Activated CD8-positive, alpha-beta memory T cell treated with anti-CD3 and anti-CD28 coated beads, Interleukin-2, amount 10 ng/mL, durations not matched to agents 7 days and 5 days (primary cell): ENCODE data around the gene PRDX2. TPM values are rescaled to one million over a fixed set of nuclear protein-coding genes. Genes with fewer than 3 reads are reported as not detected.

Experiments used
- ATAC-seq: fragments of 150-1000 bp; cut with Tn5 transposase; one replicate; pipeline ENCODE4 v1.10.0; 2021; ENCODE audit warnings: moderate library complexity
- CTCF ChIA-PET: fragments of 350-600 bp; sonication (Branson Sonifier 250); formaldehyde crosslinking; loops from one replicate; lab custom pipeline; 2021; ENCODE audit warnings: antibody characterized with exemption; lab: Charles Lee
- DNase-seq: peaks from one replicate; pipeline ENCODE4 v3.0.0-alpha.2; 2020
- H3K27ac Mint-ChIP-seq: one replicate; pipeline ENCODE4 v1.8.0; 2021; ENCODE audit warnings: mild to moderate bottlenecking, mixed read lengths
- H3K27me3 Mint-ChIP-seq: one replicate; pipeline ENCODE4 v1.8.0; 2021; ENCODE audit warnings: mixed read lengths
- H3K36me3 Mint-ChIP-seq: one replicate; pipeline ENCODE4 v1.8.0; 2021; ENCODE audit warnings: mild to moderate bottlenecking, mixed read lengths
- H3K4me1 Mint-ChIP-seq: one replicate; pipeline ENCODE4 v1.8.0; 2021; ENCODE audit warnings: mixed read lengths
- H3K4me3 Mint-ChIP-seq: one replicate; pipeline ENCODE4 v1.8.0; 2021; ENCODE audit warnings: mild to moderate bottlenecking, moderate library complexity, mixed read lengths
- H3K9me3 Mint-ChIP-seq: one replicate; pipeline ENCODE4 v1.8.0; 2022; ENCODE audit warnings: low read depth, mixed read lengths
- total RNA-seq, 2 experiments: library from RNA; stranded (reverse); gene quantifications; one replicate each; pipeline ENCODE4 v1.2.3, GENCODE V29; 2021

PRDX2 gene
- total RNA-seq, 2 experiments from 2014 or later = 168 to 218 TPM

DNA sequence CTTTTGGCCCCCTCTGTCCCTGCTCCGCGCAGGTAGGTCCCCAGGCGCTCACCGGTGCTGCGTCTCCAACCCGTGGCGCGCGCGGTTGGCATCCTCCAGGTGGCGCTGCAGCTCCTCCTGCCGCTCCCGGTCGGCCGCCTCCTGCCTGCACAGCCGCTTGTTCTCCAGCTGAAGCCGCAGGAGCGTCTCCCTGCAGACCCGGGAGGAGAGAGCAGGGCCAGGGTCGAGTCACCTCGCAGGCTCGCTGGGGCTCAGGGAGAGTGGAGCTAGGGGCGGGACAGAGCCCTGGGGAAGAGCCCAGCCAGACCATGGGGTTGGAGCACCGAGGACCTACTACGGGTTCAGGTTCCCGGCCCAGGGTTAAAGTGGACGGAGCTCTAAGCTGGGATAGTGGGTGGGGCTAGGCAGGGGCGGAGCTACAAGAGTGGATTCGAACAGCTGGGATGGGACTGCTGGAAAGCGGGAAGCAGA lies 35.5 kb downstream of the PRDX2 start:
- no peaks in the 10 kb centered on the region for H3K9me3 Mint-ChIP-seq
- CTCF ChIA-PET = interaction anchor here (0.6 to 30.0 kb wide), 38 partner anchors 8 to 215 kb away, joined by 3 to 1017 read pairs (median 5); partner anchors contain the start of genes BEST2, DHPS, GET3 and HOOK2
- H3K27me3 Mint-ChIP-seq = no peaks in the 10 kb centered on the region
- DNase-seq (peak; percentile 87), ATAC-seq (peak; percentile 87)
- no peaks in the 10 kb centered on the region for H3K36me3 Mint-ChIP-seq
- H3K4me1 Mint-ChIP-seq = peaks cover 9% of the 10 kb centered on the region
- no peak overlapping the region for H3K27ac Mint-ChIP-seq
- H3K4me3 Mint-ChIP-seq = peak overlapping the region; percentile 24

DNA sequence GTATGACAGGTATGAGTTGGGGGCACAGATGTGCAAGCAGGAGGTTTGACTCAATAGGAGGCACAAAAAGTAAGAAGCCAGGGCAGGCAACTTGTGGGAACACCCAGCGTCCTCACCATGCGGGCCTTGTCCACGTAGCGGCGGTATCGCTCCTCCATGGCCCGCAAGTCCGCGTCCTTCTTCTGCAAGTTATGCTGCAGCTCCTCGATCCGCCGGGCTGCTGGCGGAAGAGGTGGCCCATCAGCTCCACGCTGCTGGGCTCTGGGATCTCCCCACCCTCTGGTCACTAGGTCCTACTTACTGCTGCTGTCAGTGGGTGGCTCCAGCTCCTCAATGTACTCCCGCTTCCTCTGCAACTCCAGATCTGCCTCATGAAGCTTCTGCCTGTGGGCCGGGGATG lies 36.9 kb downstream of the PRDX2 start:
- no peak overlapping the region for H3K27ac Mint-ChIP-seq
- no peaks in the 10 kb centered on the region for H3K27me3 Mint-ChIP-seq
- no peak overlapping the region for H3K4me3 Mint-ChIP-seq
- H3K4me1 Mint-ChIP-seq = peaks cover 9% of the 10 kb centered on the region
- ATAC-seq (no peak), DNase-seq (no peak)
- no peaks in the 10 kb centered on the region for H3K9me3 Mint-ChIP-seq
- CTCF ChIA-PET = interaction anchor here (0.7 to 30.0 kb wide), 15 partner anchors 8 to 211 kb away, joined by 3 to 1017 read pairs (median 10); partner anchors contain the start of genes BEST2, GET3, HOOK2 and JUNB
- H3K36me3 Mint-ChIP-seq = no peaks in the 10 kb centered on the region

DNA sequence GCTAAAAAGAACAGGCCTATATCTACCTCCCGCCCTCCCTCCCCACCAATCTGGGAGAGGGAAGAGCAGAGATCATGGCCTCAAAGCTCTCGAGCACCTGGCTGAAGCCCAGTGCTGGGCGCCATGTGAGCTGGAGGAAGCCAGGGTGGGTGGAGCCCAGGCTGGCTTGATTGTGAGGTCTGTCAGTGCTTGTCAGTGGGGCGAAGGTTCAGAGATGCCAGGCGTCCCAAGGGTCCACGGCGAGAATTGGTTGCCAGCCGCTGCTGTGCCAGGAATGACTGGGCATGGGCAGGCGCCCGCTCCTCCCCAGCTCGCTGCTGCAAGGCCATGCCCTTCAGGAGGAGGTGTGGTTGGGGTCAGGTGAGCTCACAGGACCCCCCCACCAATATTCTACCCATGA lies 38.5 kb downstream of the PRDX2 start:
- Mint-ChIP-seq H3K27ac (no peak overlapping the region), H3K4me3 (no peak overlapping the region), H3K9me3 (no peaks in the 10 kb centered on the region), H3K4me1 (peaks cover 6% of the 10 kb centered on the region), H3K36me3 (no peaks in the 10 kb centered on the region), H3K27me3 (peaks cover 8% of the 10 kb centered on the region)
- ATAC-seq = no peak
- DNase-seq = no peak
- CTCF ChIA-PET = interaction anchor here (1.2 to 30.0 kb wide), 7 partner anchors 7 to 202 kb away, joined by 4 to 1017 read pairs (median 56); partner anchors contain the start of genes BEST2, HOOK2, JUNB and PRDX2

DNA sequence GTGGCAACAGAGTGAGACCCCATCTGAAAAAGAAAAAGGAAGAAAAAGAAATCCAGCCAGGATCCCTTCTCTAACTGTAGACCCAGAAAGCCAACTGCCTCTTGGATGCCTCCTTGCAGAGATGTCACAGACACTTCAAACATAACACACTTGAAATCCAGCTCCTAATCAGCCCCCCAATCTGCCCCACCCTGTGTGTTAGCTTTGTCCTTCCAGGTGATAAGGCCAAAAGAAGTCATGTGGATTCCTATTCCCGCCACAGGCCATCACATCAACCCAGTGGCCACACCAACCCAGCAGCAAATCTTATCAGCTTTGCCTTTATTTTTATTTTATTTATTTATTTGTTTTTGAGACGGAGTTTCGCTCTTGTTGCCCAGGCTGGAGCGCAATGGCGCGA lies 41.9 kb downstream of the PRDX2 start:
- H3K4me3 Mint-ChIP-seq = no peak overlapping the region
- peaks cover 5% of the 10 kb centered on the region for H3K4me1 Mint-ChIP-seq
- CTCF ChIA-PET = interaction anchor here (0.7 to 30.0 kb wide), 26 partner anchors 8 to 196 kb away, joined by 3 to 1017 read pairs (median 8); partner anchors contain the start of genes BEST2, DHPS, DNASE2 and GET3
- peaks cover 15% of the 10 kb centered on the region for H3K27me3 Mint-ChIP-seq
- DNase-seq (no peak), ATAC-seq (no peak)
- H3K9me3 Mint-ChIP-seq = no peaks in the 10 kb centered on the region
- no peak overlapping the region for H3K27ac Mint-ChIP-seq
- no peaks in the 10 kb centered on the region for H3K36me3 Mint-ChIP-seq

DNA sequence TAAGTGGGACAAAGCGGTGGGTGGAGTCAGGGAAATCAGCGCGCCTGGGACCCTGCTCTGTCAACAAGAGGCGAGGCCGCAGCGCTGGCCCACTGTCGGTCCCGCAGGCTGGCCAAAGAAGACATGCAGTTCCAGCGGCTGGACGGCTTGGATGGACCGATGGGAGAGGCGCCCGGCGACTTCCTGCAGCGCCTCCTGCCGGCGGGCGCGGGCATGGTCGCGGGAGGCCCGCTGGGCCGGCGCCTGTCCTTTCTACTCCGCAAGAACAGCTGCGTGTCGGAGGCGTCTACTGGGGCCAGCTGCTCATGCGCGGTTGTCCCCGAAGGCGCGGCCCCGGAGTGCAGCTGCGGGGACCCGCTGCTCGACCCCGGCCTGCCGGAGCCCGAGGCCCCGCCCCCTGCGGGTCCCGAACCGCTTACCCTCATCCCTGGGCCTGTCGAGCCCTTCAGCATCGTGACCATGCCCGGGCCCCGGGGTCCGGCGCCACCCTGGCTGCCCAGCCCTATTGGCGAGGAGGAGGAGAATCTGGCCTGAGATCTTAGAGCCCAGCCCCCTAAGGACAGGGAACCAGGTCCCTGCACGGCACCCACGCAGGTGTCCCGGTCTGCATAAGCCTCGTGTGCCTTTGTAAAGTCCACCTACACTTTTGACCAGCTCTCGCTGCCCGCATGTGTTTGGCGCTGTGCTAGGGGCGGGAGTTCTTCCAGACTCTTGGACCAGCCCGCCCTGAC lies 43.9 kb downstream of the PRDX2 start:
- CTCF ChIA-PET = interaction anchor here (0.6 to 30.0 kb wide), 38 partner anchors 8 to 186 kb away, joined by 3 to 1017 read pairs (median 4); partner anchors contain the start of genes DNASE2, FBXW9, GET3 and HOOK2
- peaks cover 5% of the 10 kb centered on the region for H3K4me1 Mint-ChIP-seq
- H3K27ac Mint-ChIP-seq = no peak overlapping the region
- no peaks in the 10 kb centered on the region for H3K9me3 Mint-ChIP-seq
- ATAC-seq = peak; percentile 80
- no peaks in the 10 kb centered on the region for H3K36me3 Mint-ChIP-seq
- peaks cover 15% of the 10 kb centered on the region for H3K27me3 Mint-ChIP-seq
- H3K4me3 Mint-ChIP-seq = peak overlapping the region; percentile 23
- DNase-seq = peak; percentile 70

DNA sequence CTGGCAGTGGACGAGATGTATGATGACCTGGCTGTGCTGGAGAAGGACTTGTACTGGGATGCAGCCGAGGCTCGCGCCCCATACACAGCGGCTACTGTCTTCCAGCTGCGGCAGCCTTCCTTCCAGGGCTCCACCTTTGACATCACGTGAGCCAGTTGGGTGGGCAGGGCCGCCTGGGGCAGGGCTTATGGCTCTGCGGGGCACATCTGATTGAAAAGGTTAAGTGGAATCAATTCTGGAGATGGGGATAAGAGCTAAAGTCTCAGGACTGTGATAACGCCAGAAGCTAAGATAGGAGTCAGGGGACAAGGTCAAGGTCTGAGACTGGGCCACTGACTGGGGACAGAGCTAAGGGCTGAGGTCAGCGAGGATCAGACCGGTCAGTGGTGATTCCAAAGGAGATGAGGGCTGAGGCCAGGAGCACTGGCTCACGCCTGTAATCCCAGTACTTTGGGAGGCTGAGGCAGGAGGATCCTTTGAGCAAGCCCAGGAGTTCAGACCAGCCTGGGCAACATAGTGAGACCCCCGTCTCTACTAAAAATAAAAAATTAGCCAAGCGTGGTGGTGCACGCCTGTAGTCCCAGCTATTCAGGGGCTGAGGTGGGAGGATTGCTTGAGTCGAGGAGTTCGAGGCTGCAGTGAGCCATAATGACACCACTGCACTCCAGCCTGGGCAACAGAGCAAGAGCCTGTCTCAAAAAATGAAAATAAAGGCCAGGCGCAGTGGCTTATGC lies 45.3 kb downstream of the PRDX2 start:
- Mint-ChIP-seq H3K36me3 (no peaks in the 10 kb centered on the region), H3K4me3 (no peak overlapping the region), H3K9me3 (no peaks in the 10 kb centered on the region), H3K27me3 (peaks cover 18% of the 10 kb centered on the region), H3K27ac (no peak overlapping the region), H3K4me1 (peaks cover 5% of the 10 kb centered on the region)
- ATAC-seq (no peak), DNase-seq (no peak)
- CTCF ChIA-PET = interaction anchor here (0.6 to 30.0 kb wide), 10 partner anchors 10 to 158 kb away, joined by 3 to 1017 read pairs (median 27); partner anchors contain the start of genes GET3, JUNB, PRDX2 and RNASEH2A

DNA sequence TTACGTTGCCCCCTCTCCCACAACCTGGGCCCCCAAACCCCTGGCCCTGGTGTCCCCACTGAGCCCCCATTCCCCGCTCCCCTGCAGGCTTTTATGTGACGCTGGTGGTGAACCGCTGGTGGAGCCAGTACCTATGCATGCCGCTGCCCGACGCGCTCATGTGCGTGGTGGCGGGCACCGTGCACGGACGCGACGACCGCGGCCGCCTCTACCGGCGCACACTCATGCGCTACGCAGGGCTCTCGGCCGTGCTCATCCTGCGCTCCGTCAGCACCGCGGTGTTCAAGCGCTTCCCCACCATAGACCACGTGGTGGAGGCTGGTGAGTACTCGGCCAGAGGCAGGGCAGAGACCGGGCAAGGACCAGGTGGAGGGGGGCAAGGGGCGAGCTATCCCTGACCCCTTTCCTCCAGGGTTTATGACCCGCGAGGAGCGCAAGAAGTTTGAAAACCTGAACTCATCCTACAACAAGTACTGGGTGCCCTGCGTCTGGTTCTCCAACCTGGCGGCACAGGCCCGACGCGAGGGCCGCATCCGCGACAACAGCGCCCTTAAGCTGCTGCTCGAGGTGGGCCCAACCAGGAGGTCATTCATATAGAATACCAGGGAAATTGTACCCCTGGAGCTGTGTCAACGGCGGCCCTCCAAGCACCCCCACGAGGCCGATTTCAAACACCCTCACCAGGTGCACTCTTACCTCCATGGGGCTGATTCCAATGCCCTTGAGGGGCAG lies 47.0 kb downstream of the PRDX2 start:
- no peak for ATAC-seq
- peaks cover 5% of the 10 kb centered on the region for H3K4me1 Mint-ChIP-seq
- no peaks in the 10 kb centered on the region for H3K9me3 Mint-ChIP-seq
- DNase-seq = no peak
- H3K4me3 Mint-ChIP-seq = no peak overlapping the region
- H3K27ac Mint-ChIP-seq = no peak overlapping the region
- H3K27me3 Mint-ChIP-seq = peaks cover 26% of the 10 kb centered on the region
- CTCF ChIA-PET = interaction anchor here (0.9 to 30.0 kb wide), 8 partner anchors 14 to 191 kb away, joined by 3 to 1017 read pairs (median 63); partner anchors contain the start of genes JUNB, PRDX2, RNASEH2A and THSD8
- no peaks in the 10 kb centered on the region for H3K36me3 Mint-ChIP-seq

DNA sequence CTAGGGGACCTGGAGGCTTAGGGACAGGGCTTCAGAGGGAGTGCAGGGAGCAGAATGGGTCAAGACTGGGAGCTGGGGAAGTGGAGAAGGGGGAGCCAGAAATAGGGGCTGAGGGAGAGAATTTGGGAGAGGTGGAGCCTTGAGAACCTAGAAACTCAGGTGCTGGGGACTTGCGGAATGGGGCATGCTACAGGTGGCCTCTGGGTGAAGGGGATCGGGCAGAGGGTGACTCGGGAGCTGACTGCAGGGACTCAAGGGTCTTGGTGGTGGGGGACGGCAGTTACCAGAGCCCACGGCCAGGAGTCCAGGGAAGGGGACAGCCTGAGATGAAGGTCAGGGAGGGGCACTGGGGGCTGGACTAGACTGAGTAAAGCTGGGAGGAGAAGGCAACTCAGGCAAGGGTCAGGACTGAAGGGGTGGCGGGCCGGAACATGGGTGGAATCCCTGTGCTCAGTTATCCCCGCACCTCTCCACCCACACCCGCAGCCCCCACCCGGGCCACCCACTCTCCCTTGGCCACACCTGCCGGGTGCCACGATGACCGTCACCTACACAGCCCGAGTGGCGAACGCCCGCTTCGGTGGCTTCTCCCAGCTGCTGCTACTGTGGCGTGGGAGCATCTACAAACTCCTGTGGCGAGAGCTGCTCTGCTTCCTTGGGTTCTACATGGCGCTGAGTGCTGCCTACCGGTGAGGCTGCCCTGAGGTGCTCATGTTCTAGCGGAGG lies 49.4 kb downstream of the PRDX2 start:
- no peak overlapping the region for H3K27ac Mint-ChIP-seq
- H3K9me3 Mint-ChIP-seq = peaks cover 5% of the 10 kb centered on the region
- ATAC-seq (no peak), DNase-seq (no peak)
- CTCF ChIA-PET = interaction anchor here (1.0 to 9.9 kb wide), 5 partner anchors 8 to 96 kb away, joined by 3 to 132 read pairs (median 4); no protein-coding TSS in a partner anchor
- peaks cover 12% of the 10 kb centered on the region for H3K36me3 Mint-ChIP-seq
- H3K27me3 Mint-ChIP-seq = peaks cover 16% of the 10 kb centered on the region
- H3K4me3 Mint-ChIP-seq = no peak overlapping the region
- peaks cover 3% of the 10 kb centered on the region for H3K4me1 Mint-ChIP-seq

DNA sequence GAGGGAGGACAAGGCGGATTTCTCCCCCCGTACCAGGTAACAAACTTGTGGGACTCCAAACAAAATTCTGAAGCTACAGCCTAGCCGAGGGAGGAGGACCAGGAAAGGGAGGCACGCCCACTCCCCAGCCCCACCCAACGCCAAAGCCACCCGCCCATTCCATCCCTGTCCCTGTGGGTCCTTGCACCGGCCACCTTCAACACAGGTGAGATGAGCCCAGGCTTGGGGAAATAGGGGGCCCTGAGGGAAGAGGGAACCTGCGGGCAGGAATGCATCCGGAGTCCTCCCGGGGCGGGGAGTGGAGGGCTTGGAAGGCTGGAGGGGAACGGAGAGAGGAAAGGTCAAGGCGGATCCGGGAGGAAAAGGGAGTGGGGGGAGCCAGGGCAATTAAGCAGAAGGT lies 50.0 kb downstream of the PRDX2 start, which contains the start of gene BEST2:
TSS of gene BEST2 (plus strand) at position 157 of the 400 bp plus-strand sequence. CDS start 802 bp downstream, outside the sequence.
- Mint-ChIP-seq H3K27ac (no peak within 1 kb of the TSS), H3K4me3 (no peak within 1 kb of the TSS), H3K27me3 (peaks cover 16% of the 10 kb centered on the region), H3K36me3 (peaks cover 17% of the 10 kb centered on the region), H3K4me1 (peaks cover 3% of the 10 kb centered on the region), H3K9me3 (peaks cover 5% of the 10 kb centered on the region)
- ATAC-seq = no peak
- no peak for DNase-seq
- CTCF ChIA-PET = interaction anchor here (2.5 to 9.9 kb wide), 2 partner anchors 9 to 17 kb away, joined by 13 to 132 read pairs; no protein-coding TSS in a partner anchor

DNA sequence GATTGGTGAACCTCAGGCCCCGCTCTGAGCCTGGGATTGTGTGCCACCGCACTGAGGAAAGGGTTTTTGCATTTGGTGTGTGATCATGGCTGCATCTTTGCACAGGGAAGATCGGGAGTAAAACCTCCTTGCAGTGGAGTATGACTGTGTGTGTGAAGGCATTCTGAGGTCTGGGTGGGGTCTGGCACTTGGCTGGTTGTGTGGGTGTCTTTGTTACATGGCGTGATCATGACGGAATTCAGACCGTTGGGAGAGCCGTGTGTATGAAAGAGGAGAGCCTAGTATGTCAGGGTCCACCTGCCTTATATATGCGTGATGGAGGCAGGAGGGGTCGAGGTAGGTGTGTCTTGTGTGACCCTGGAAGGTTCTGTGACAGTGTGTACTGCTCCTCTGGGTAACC lies 50.7 kb downstream of the PRDX2 start:
- Mint-ChIP-seq H3K27me3 (peaks cover 12% of the 10 kb centered on the region), H3K9me3 (peaks cover 5% of the 10 kb centered on the region), H3K4me1 (peaks cover 3% of the 10 kb centered on the region), H3K4me3 (no peak overlapping the region), H3K36me3 (peaks cover 21% of the 10 kb centered on the region), H3K27ac (no peak overlapping the region)
- DNase-seq = no peak
- CTCF ChIA-PET = interaction anchor here (0.8 to 2.5 kb wide), 2 partner anchors 9 to 16 kb away, joined by 3 to 13 read pairs; no protein-coding TSS in a partner anchor
- no peak for ATAC-seq

DNA sequence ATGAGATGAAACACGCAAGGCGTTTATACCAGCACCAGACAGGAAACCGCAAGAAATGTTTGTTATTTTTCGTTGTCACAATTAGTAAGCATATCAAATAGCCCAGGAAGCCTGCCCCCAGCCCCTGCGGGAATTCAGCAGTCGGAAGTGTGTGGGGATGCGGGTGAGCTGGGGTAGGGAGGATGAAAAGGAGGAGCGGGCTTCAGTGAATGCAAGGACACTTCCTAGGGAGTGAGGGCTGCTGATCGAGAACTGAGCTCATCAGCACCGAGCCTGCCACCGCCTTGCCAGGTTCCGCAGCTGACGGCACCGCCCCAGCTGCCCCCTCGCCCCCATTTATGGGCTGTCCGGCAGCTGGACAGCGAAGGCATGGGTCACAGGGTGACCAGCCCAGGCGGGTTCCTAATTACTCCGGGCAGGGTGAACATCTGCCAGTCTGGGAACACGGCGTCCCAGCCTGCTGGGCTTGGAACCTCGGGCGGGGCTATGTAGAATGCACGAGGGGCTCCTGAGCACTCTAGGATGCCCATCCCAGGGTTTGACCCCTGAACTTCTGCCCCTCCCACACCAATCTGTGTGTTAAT lies 51.6 kb downstream of the PRDX2 start:
- CTCF ChIA-PET = interaction anchor here (0.8 to 1.1 kb wide), 3 partner anchors 7 to 16 kb away, joined by 3 read pairs; no protein-coding TSS in a partner anchor
- no peak overlapping the region for H3K27ac Mint-ChIP-seq

More for the DNA sequence above, 51.6 kb downstream of the PRDX2 start:
- DNase-seq (no peak), ATAC-seq (no peak)
- peaks cover 12% of the 10 kb centered on the region for H3K27me3 Mint-ChIP-seq
- H3K4me3 Mint-ChIP-seq = no peak overlapping the region
- H3K36me3 Mint-ChIP-seq = peaks cover 27% of the 10 kb centered on the region
- H3K9me3 Mint-ChIP-seq = peaks cover 5% of the 10 kb centered on the region
- H3K4me1 Mint-ChIP-seq = peaks cover 3% of the 10 kb centered on the region
